Liver (tissue), 3 donors: ENCODE results near the gene NUP153.
"Not testable (repeated sequence)": the region's sequence is repeated elsewhere in the genome, so short reads cannot be mapped to it uniquely, and the experiment has no call there.

Source experiments
- ATF3 ChIP-seq: IDR thresholded peaks from 2 replicates; pipeline ENCODE4 v1.6.1; 2016; ENCODE audit warnings: antibody characterized with exemption
- CTCF ChIP-seq: fragments of 150-350 bp; IDR thresholded peaks from 2 replicates; pipeline ENCODE4 v1.5.1; 2017; ENCODE audit warnings: improper control_type of control experiment, low read depth, low read length; ENCODE audit not compliant: missing input control
- EGR1 ChIP-seq, 2 donors: IDR thresholded peaks; 2 replicates each; pipeline ENCODE4 v1.6.1; 2016 to 2018; ENCODE audit warnings: antibody characterized with exemption in 2 of 2, low read depth in 2 of 2
- FOXA2 ChIP-seq: IDR thresholded peaks from 2 replicates; pipeline ENCODE4 v1.6.1; 2016; ENCODE audit warnings: antibody characterized with exemption
- GABPA ChIP-seq, 2 donors: IDR thresholded peaks in 1 of 2; conservative IDR thresholded peaks in 1 of 2; 2 replicates each; pipeline ENCODE4 v1.6.1; 2016; ENCODE audit warnings: antibody characterized with exemption in 2 of 2, mild to moderate bottlenecking in 1 of 2, moderate library complexity in 1 of 2
- MAX ChIP-seq: IDR thresholded peaks from 2 replicates; pipeline ENCODE4 v1.6.1; 2016; ENCODE audit warnings: antibody characterized with exemption
- RAD21 ChIP-seq, 2 donors: IDR thresholded peaks; 2 replicates each; pipeline ENCODE4 v1.6.1; 2016; ENCODE audit warnings: antibody characterized with exemption in 2 of 2, mild to moderate bottlenecking in 2 of 2
- TAF1 ChIP-seq: conservative IDR thresholded peaks from 2 replicates; pipeline ENCODE4 v1.6.1; 2016; ENCODE audit warnings: antibody characterized with exemption, mild to moderate bottlenecking
- YY1 ChIP-seq: IDR thresholded peaks from 2 replicates; pipeline ENCODE4 v1.6.1; 2016; ENCODE audit warnings: antibody characterized with exemption, mild to moderate bottlenecking
- TF ChIP-seq, protein P1 (sequence below): IDR thresholded peaks from 2 replicates; pipeline ENCODE4 v1.6.1; 2016; ENCODE audit warnings: antibody characterized with exemption
- TF ChIP-seq, protein P2 (sequence below): IDR thresholded peaks from 2 replicates; pipeline ENCODE4 v1.6.1; 2016; ENCODE audit warnings: antibody characterized with exemption, mild to moderate bottlenecking
- donor health status: healthy.
- donor health status: healthy.

- not testable (repeated sequence) for TF ChIP-seq MAX; TAF1; CTCF; RAD21 (IDR thresholded peaks at IDR 0.05); GABPA (IDR thresholded peaks at IDR 0.05 in 1 of 2, conservative IDR thresholded peaks at IDR 0.05 in 1 of 2); YY1; FOXA2; ATF3; EGR1 (IDR thresholded peaks at IDR 0.05; ENCODE audit: low read depth in 2 of 2)
- TF ChIP-seq, protein P1, sequence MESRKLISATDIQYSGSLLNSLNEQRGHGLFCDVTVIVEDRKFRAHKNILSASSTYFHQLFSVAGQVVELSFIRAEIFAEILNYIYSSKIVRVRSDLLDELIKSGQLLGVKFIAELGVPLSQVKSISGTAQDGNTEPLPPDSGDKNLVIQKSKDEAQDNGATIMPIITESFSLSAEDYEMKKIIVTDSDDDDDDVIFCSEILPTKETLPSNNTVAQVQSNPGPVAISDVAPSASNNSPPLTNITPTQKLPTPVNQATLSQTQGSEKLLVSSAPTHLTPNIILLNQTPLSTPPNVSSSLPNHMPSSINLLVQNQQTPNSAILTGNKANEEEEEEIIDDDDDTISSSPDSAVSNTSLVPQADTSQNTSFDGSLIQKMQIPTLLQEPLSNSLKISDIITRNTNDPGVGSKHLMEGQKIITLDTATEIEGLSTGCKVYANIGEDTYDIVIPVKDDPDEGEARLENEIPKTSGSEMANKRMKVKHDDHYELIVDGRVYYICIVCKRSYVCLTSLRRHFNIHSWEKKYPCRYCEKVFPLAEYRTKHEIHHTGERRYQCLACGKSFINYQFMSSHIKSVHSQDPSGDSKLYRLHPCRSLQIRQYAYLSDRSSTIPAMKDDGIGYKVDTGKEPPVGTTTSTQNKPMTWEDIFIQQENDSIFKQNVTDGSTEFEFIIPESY = not testable (repeated sequence)
- TF ChIP-seq, protein P2, sequence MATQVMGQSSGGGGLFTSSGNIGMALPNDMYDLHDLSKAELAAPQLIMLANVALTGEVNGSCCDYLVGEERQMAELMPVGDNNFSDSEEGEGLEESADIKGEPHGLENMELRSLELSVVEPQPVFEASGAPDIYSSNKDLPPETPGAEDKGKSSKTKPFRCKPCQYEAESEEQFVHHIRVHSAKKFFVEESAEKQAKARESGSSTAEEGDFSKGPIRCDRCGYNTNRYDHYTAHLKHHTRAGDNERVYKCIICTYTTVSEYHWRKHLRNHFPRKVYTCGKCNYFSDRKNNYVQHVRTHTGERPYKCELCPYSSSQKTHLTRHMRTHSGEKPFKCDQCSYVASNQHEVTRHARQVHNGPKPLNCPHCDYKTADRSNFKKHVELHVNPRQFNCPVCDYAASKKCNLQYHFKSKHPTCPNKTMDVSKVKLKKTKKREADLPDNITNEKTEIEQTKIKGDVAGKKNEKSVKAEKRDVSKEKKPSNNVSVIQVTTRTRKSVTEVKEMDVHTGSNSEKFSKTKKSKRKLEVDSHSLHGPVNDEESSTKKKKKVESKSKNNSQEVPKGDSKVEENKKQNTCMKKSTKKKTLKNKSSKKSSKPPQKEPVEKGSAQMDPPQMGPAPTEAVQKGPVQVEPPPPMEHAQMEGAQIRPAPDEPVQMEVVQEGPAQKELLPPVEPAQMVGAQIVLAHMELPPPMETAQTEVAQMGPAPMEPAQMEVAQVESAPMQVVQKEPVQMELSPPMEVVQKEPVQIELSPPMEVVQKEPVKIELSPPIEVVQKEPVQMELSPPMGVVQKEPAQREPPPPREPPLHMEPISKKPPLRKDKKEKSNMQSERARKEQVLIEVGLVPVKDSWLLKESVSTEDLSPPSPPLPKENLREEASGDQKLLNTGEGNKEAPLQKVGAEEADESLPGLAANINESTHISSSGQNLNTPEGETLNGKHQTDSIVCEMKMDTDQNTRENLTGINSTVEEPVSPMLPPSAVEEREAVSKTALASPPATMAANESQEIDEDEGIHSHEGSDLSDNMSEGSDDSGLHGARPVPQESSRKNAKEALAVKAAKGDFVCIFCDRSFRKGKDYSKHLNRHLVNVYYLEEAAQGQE = not testable (repeated sequence)
Observed at GRCh38 chr6:17744757-17745308, 38.1 kb upstream of the NUP153 start.
